Fibroblast of upper back skin (primary cell): ENCODE measurements around the gene HOMER3.

Experiments used
- DNase-seq: peaks from one replicate; pipeline ENCODE4 v3.0.0-alpha.2; 2013

HOMER3 gene

GRCh38 chr19:18940769-18941627, at the start of gene HOMER3:
TSS of gene HOMER3 (minus strand) at chr19:18941217. CDS start at chr19:18938982, 2,235 bp downstream.
- peak; percentile 59 for DNase-seq

GRCh38 chr19:18990128-18990708, 49.2 kb upstream of the HOMER3 start:
- DNase-seq = no peak

- no peak for DNase-seq
Observed at GRCh38 chr19:18989316-18989715, 48.3 kb upstream of the HOMER3 start.

GRCh38 chr19:18987456-18987855, 46.4 kb upstream of the HOMER3 start:
- DNase-seq = no peak

- DNase-seq = no peak
Observed at GRCh38 chr19:18985257-18985656, 44.2 kb upstream of the HOMER3 start.

- no peak for DNase-seq
Observed at GRCh38 chr19:18984251-18984650, 43.2 kb upstream of the HOMER3 start.

GRCh38 chr19:18982669-18983068, 41.7 kb upstream of the HOMER3 start:
- no peak for DNase-seq

GRCh38 chr19:18980432-18981020, 39.5 kb upstream of the HOMER3 start:
- DNase-seq = no peak

GRCh38 chr19:18978616-18979015, 37.6 kb upstream of the HOMER3 start:
- DNase-seq = no peak

GRCh38 chr19:18975869-18976268, 34.9 kb upstream of the HOMER3 start:
- peak; percentile 23 for DNase-seq

GRCh38 chr19:18975011-18975410, 34.0 kb upstream of the HOMER3 start:
- no peak for DNase-seq

- DNase-seq = no peak
Observed at GRCh38 chr19:18972851-18973250, 31.8 kb upstream of the HOMER3 start.

GRCh38 chr19:18972301-18972811, 31.3 kb upstream of the HOMER3 start:
- no peak for DNase-seq

GRCh38 chr19:18969931-18970659, 29.1 kb upstream of the HOMER3 start:
- peak; percentile 47 for DNase-seq

GRCh38 chr19:18967358-18968146, 26.5 kb upstream of the HOMER3 start:
- peak; percentile 61 for DNase-seq

- DNase-seq = no peak
Observed at GRCh38 chr19:18966307-18966706, 25.3 kb upstream of the HOMER3 start.

GRCh38 chr19:18964121-18964520, 23.1 kb upstream of the HOMER3 start:
- no peak for DNase-seq

GRCh38 chr19:18961767-18962620, 21.0 kb upstream of the HOMER3 start:
- no peak for DNase-seq

GRCh38 chr19:18960370-18960769, 19.4 kb upstream of the HOMER3 start:
- no peak for DNase-seq

- no peak for DNase-seq
Observed at GRCh38 chr19:18955042-18955441, 14.0 kb upstream of the HOMER3 start.

GRCh38 chr19:18954094-18954493, 13.1 kb upstream of the HOMER3 start:
- no peak for DNase-seq
